T-helper 2 cell (primary cell): ENCODE results near the gene UBTD1.
"Not testable (repeated sequence)": the region's sequence is repeated elsewhere in the genome, so short reads cannot be mapped to it uniquely, and the experiment has no call there.

Experiments
- DNase-seq, 5 experiments: peaks; one replicate each; pipeline versions ENCODE4 v3.0.0 to v3.0.0-alpha.2; 2012 to 2022

UBTD1 gene

GRCh38 chr10:97566336-97566996 lies 67.7 kb downstream of the UBTD1 start:
- peak in 1 of 5 experiments; percentile 34 for DNase-seq

GRCh38 chr10:97567891-97568290 lies 69.2 kb downstream of the UBTD1 start:
- DNase-seq = no peak

- no peak for DNase-seq
Observed at GRCh38 chr10:97570146-97570788, 71.5 kb downstream of the UBTD1 start.

- DNase-seq = no peak
Observed at GRCh38 chr10:97570789-97571471, 72.2 kb downstream of the UBTD1 start.

- DNase-seq = no peak
Observed at GRCh38 chr10:97571622-97572021, 72.9 kb downstream of the UBTD1 start.

GRCh38 chr10:97572214-97572989 lies 73.7 kb downstream of the UBTD1 start, which contains the start of gene ANKRD2:
Gene ANKRD2 (plus strand): TSS chr10:97572779. CDS start chr10:97572789, 10 bp downstream.
- DNase-seq = peak in 4 of 5 experiments; percentile 7 to 67 (median 18)

- DNase-seq = no peak
Observed at GRCh38 chr10:97573021-97573420, 74.3 kb downstream of the UBTD1 start.

- DNase-seq = no peak
Observed at GRCh38 chr10:97573672-97574071, 74.9 kb downstream of the UBTD1 start.

- no peak for DNase-seq
Observed at GRCh38 chr10:97574374-97575126, 75.8 kb downstream of the UBTD1 start.

- no peak for DNase-seq
Observed at GRCh38 chr10:97575127-97575668, 76.5 kb downstream of the UBTD1 start.

- DNase-seq = not testable (repeated sequence)
Observed at GRCh38 chr10:97576487-97576886, 77.8 kb downstream of the UBTD1 start.

- no peak for DNase-seq
Observed at GRCh38 chr10:97577701-97578100, 79.0 kb downstream of the UBTD1 start.

- no peak for DNase-seq
Observed at GRCh38 chr10:97578171-97578844, 79.6 kb downstream of the UBTD1 start.

GRCh38 chr10:97580421-97581367 lies 82.0 kb downstream of the UBTD1 start:
- no peak for DNase-seq

GRCh38 chr10:97582169-97582568 lies 83.4 kb downstream of the UBTD1 start:
- DNase-seq = no peak

GRCh38 chr10:97583476-97583875 lies 84.8 kb downstream of the UBTD1 start:
- no peak for DNase-seq

GRCh38 chr10:97584060-97584797 lies 85.5 kb downstream of the UBTD1 start, which contains the start of gene HOGA1:
Gene HOGA1 (plus strand): TSS chr10:97584389. CDS start chr10:97584704, 315 bp downstream.
- DNase-seq = no peak

GRCh38 chr10:97584798-97585438 lies 86.2 kb downstream of the UBTD1 start:
- DNase-seq = no peak

- DNase-seq = no peak
Observed at GRCh38 chr10:97585439-97585811, 86.7 kb downstream of the UBTD1 start.
